ENCODE measurements around the gene KCNF1.

KCNF1 gene

DNA sequence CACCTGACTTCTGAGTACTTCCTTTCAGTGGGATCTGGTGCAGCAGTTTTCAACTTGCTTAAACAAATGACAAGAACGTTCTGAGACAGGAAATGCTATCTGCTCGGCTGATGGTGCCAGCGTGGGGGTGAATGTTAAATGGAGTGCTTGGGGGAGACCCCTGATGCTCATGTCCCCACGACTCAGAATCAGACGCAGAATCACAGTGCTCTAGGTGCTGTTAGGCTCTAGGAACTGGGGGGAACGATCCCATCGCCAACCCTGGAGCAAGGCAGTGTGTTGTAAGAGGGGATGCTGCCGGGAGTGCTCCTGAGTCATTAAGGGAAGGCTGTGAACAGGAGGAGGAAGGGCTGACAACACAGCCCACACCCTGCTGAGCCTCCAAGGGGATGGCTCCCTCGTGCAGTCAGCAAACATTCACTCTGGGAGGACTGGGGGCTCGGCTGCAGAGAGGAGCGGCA is 34.1 kb upstream of the KCNF1 start:
- H3K9me3 ChIP-seq (replicated peaks in 1 of 2; ENCODE audit: control insufficient read depth in 2 of 2, insufficient read depth in 1 of 2, low read depth in 1 of 2, low read length in 2 of 2) = peaks cover 0 to 2% of the 10 kb centered on the region in 2 donors
- H2BK12ac ChIP-seq (ENCODE audit: low read length) = no peak overlapping the region
- H3K14ac ChIP-seq (ENCODE audit: low read length) = peak overlapping the region; percentile 90
- H3K27me3 ChIP-seq (ENCODE audit: control insufficient read depth in 3 of 3, insufficient read depth in 3 of 3, low read depth in 1 of 3, low read length in 3 of 3) = no peaks in the 10 kb centered on the region
- no peak overlapping the region for H3K4me3 ChIP-seq (ENCODE audit: low read length in 2 of 2)
- H3K27ac ChIP-seq (replicated peaks; ENCODE audit: low read length) = no peak overlapping the region
- peak overlapping the region; percentile 76 for H3K18ac ChIP-seq (ENCODE audit: low read length)
- peak overlapping the region; percentile 77 for H3K23ac ChIP-seq (ENCODE audit: low read depth, low read length, poor library complexity)
- H3K79me1 ChIP-seq (ENCODE audit: low read depth, low read length) = no peaks in the 10 kb centered on the region
- H4K91ac ChIP-seq (ENCODE audit: low read depth, low read length, poor library complexity) = no peak overlapping the region
- H2BK15ac ChIP-seq (ENCODE audit: low read length) = peak overlapping the region; percentile 77
- no peak overlapping the region for H2BK120ac ChIP-seq (ENCODE audit: low read depth, low read length)
- peaks cover 0 to 3% of the 10 kb centered on the region in 2 donors for H3K4me1 ChIP-seq (ENCODE audit: control insufficient read depth in 2 of 2, insufficient read depth in 1 of 2, low read depth in 1 of 2, low read length in 2 of 2)
- no CpG with 5 or more reads among the region's 11 CpGs for WGBS, 2 donors (ENCODE audit: extremely low coverage in 2 of 2, insufficient read length in 2 of 2, insufficient replicate concordance in 1 of 2)
- H3K4ac ChIP-seq (ENCODE audit: low read length) = peak overlapping the region; percentile 6
- no peak for DNase-seq (ENCODE audit: low spot score)
- H2BK5ac ChIP-seq (ENCODE audit: low read length) = no peak overlapping the region
- no peaks in the 10 kb centered on the region for H3K36me3 ChIP-seq (replicated peaks in 1 of 2; ENCODE audit: control insufficient read depth in 2 of 2, insufficient read depth in 2 of 2, low read length in 2 of 2)
- no peak overlapping the region for H3K9ac ChIP-seq (ENCODE audit: low read depth, low read length, poor library complexity)
- H4K8ac ChIP-seq (ENCODE audit: low read depth, low read length) = no peak overlapping the region
- H3K4me2 ChIP-seq (ENCODE audit: insufficient read depth, low read length, poor library complexity, severe bottlenecking) = no peak overlapping the region
- peak overlapping the region; percentile 9 for H2AFZ ChIP-seq (ENCODE audit: low read length)
- peak overlapping the region; percentile 73 for H2AK5ac ChIP-seq (ENCODE audit: low read depth, low read length)

DNA sequence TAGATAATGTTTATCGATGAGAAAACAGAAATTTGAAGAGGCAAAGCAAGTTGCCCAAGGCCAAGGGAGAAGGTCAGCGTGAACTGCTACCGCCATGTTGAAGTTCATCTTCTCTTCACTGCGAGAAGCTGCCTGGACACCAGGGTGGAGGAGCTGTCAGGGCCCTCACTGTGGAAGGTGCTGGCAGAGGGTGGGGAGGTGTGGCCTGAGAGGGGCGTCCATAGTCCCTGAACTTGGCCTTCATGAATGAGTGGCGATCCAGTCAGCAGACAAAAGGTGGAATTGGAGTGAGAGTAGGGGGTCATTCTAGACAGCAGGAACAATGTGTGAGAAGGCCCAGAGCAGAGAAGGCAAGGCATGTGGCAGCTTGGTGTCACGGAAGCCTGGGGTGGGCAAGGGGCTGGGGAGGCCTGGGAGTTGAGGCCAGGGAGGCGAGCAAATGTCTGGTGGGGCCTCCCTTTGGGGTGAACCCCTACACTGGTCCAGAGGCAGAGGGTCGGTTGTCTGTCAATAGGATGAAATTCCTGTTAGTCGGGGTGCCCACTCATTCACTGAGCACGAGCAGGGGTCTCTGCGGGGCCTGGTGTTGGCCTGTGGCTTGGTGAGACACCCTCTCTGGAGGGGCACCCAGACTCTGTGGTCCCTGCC is 33.3 kb upstream of the KCNF1 start:
- Histone ChIP-seq H2AFZ (ENCODE audit: low read length) (no peak overlapping the region), H3K4me1 (ENCODE audit: control insufficient read depth in 2 of 2, insufficient read depth in 1 of 2, low read depth in 1 of 2, low read length in 2 of 2) (peaks cover 4 to 7% of the 10 kb centered on the region in 2 donors), H3K27me3 (ENCODE audit: control insufficient read depth in 3 of 3, insufficient read depth in 3 of 3, low read depth in 1 of 3, low read length in 3 of 3) (no peaks in the 10 kb centered on the region), H2BK5ac (ENCODE audit: low read length) (no peak overlapping the region), H2BK120ac (ENCODE audit: low read depth, low read length) (no peak overlapping the region), H3K23ac (ENCODE audit: low read depth, low read length, poor library complexity) (no peak overlapping the region), H3K27ac (replicated peaks; ENCODE audit: low read length) (no peak overlapping the region), H2BK12ac (ENCODE audit: low read length) (no peak overlapping the region), H3K4me2 (ENCODE audit: insufficient read depth, low read length, poor library complexity, severe bottlenecking) (no peak overlapping the region), H3K79me1 (ENCODE audit: low read depth, low read length) (no peaks in the 10 kb centered on the region), H3K14ac (ENCODE audit: low read length) (no peak overlapping the region), H4K8ac (ENCODE audit: low read depth, low read length) (no peak overlapping the region), H2AK5ac (ENCODE audit: low read depth, low read length) (no peak overlapping the region), H2BK15ac (ENCODE audit: low read length) (no peak overlapping the region), H3K4me3 (ENCODE audit: low read length in 2 of 2) (no peak overlapping the region), H3K18ac (ENCODE audit: low read length) (peak overlapping the region; percentile 13), H3K9me3 (replicated peaks in 1 of 2; ENCODE audit: control insufficient read depth in 2 of 2, insufficient read depth in 1 of 2, low read depth in 1 of 2, low read length in 2 of 2) (peaks cover 0 to 2% of the 10 kb centered on the region in 2 donors), H3K36me3 (replicated peaks in 1 of 2; ENCODE audit: control insufficient read depth in 2 of 2, insufficient read depth in 2 of 2, low read length in 2 of 2) (no peaks in the 10 kb centered on the region), H3K4ac (ENCODE audit: low read length) (no peak overlapping the region), H3K9ac (ENCODE audit: low read depth, low read length, poor library complexity) (no peak overlapping the region), H4K91ac (ENCODE audit: low read depth, low read length, poor library complexity) (no peak overlapping the region)
- DNase-seq (ENCODE audit: low spot score) = no peak
- WGBS, 2 donors (ENCODE audit: extremely low coverage in 2 of 2, insufficient read length in 2 of 2, insufficient replicate concordance in 1 of 2) = no CpG with 5 or more reads among the region's 12 CpGs

DNA sequence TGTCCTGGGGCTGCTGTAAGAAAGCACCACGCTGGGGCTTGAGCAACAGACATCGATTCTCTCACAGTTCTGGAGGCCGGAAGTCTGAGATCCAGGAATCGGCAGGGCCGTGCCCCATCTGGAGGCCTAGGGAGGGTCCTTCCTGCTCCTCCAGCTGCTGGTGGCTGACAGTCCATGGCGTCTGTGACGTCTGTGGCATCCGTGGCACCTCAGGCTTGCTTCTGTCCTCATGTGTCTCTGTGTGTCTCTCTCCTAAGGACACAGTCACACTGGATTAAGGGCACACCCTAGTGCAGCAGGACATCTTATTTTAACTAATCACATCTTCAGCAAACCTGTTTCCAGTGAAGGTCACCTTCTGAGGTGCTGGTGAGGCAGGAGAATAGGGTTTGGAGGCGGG is 32.6 kb upstream of the KCNF1 start:
- H2BK120ac ChIP-seq (ENCODE audit: low read depth, low read length) = no peak overlapping the region
- no peak overlapping the region for H3K18ac ChIP-seq (ENCODE audit: low read length)
- H2BK12ac ChIP-seq (ENCODE audit: low read length) = no peak overlapping the region
- no peak overlapping the region for H3K27ac ChIP-seq (replicated peaks; ENCODE audit: low read length)
- H3K14ac ChIP-seq (ENCODE audit: low read length) = no peak overlapping the region
- H4K8ac ChIP-seq (ENCODE audit: low read depth, low read length) = no peak overlapping the region
- H3K4me2 ChIP-seq (ENCODE audit: insufficient read depth, low read length, poor library complexity, severe bottlenecking) = no peak overlapping the region
- no peak overlapping the region for H3K9ac ChIP-seq (ENCODE audit: low read depth, low read length, poor library complexity)
- no peak overlapping the region for H2AK5ac ChIP-seq (ENCODE audit: low read depth, low read length)
- no peaks in the 10 kb centered on the region for H3K36me3 ChIP-seq (replicated peaks in 1 of 2; ENCODE audit: control insufficient read depth in 2 of 2, insufficient read depth in 2 of 2, low read length in 2 of 2)
- no peak overlapping the region for H3K4me3 ChIP-seq (ENCODE audit: low read length in 2 of 2)
- H3K9me3 ChIP-seq (replicated peaks in 1 of 2; ENCODE audit: control insufficient read depth in 2 of 2, insufficient read depth in 1 of 2, low read depth in 1 of 2, low read length in 2 of 2) = peaks cover 0 to 2% of the 10 kb centered on the region in 2 donors
- no CpG with 5 or more reads among the region's 9 CpGs for WGBS, 2 donors (ENCODE audit: extremely low coverage in 2 of 2, insufficient read length in 2 of 2, insufficient replicate concordance in 1 of 2)
- H3K79me1 ChIP-seq (ENCODE audit: low read depth, low read length) = no peaks in the 10 kb centered on the region
- no peaks in the 10 kb centered on the region for H3K27me3 ChIP-seq (ENCODE audit: control insufficient read depth in 3 of 3, insufficient read depth in 3 of 3, low read depth in 1 of 3, low read length in 3 of 3)
- H2BK15ac ChIP-seq (ENCODE audit: low read length) = no peak overlapping the region
- no peak overlapping the region for H4K91ac ChIP-seq (ENCODE audit: low read depth, low read length, poor library complexity)
- no peak overlapping the region for H2AFZ ChIP-seq (ENCODE audit: low read length)
- H3K4ac ChIP-seq (ENCODE audit: low read length) = no peak overlapping the region
- no peak overlapping the region for H2BK5ac ChIP-seq (ENCODE audit: low read length)
- peaks cover 12 to 14% of the 10 kb centered on the region in 2 donors for H3K4me1 ChIP-seq (ENCODE audit: control insufficient read depth in 2 of 2, insufficient read depth in 1 of 2, low read depth in 1 of 2, low read length in 2 of 2)
- DNase-seq (ENCODE audit: low spot score) = no peak
- no peak overlapping the region for H3K23ac ChIP-seq (ENCODE audit: low read depth, low read length, poor library complexity)

DNA sequence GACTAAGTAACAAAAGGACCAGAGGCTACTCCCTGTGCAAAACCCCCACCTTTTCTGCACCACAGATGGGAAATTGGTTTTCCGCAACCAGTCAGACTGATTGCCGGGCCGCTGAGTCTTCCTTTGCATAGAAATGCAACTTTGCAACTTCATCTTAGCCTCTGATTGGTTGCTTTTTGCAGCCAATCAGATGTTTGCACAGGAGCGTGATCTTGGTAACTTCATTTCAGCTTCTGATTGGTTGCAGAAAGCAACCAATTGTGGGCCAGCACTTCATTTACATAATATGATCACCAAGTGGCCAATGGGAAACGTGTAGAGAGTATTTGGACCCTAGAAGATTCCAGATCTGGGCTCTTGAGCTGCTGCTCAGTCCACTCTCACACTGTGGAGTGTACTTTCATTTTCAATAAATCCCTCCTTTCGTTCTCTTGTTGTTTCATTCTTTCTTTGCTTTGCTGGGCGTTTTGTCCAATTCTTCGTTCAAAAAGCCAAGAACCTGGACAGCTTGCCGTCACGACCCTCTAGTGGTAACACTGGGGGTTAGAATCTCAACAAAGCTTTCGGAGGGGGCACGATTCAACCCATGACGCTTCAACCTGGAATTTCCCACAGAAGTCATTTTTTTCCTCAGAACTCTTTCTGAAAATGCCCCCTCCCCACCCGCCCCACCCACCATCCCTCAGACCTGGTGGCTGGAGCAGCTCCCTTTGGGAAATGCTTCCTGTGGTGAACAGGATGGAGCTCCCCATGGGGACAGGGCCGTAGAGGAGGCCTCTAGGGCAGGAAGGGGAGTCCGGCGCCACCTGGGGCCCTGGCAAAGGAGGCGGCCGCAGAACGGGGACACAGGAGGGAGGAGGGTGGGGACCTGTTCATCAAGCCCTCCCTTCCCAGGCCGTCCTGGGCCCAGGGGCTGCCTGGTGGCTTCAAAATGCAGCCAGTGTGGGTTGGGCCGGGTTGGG is 31.8 kb upstream of the KCNF1 start:
- Histone ChIP-seq H3K23ac (ENCODE audit: low read depth, low read length, poor library complexity) (no peak overlapping the region), H2AFZ (ENCODE audit: low read length) (no peak overlapping the region), H3K4me3 (ENCODE audit: low read length in 2 of 2) (no peak overlapping the region), H3K27ac (replicated peaks; ENCODE audit: low read length) (no peak overlapping the region), H4K8ac (ENCODE audit: low read depth, low read length) (no peak overlapping the region), H3K27me3 (ENCODE audit: control insufficient read depth in 3 of 3, insufficient read depth in 3 of 3, low read depth in 1 of 3, low read length in 3 of 3) (no peaks in the 10 kb centered on the region), H2BK15ac (ENCODE audit: low read length) (peak overlapping the region; percentile 19), H2BK12ac (ENCODE audit: low read length) (no peak overlapping the region), H3K4me2 (ENCODE audit: insufficient read depth, low read length, poor library complexity, severe bottlenecking) (no peak overlapping the region), H3K14ac (ENCODE audit: low read length) (no peak overlapping the region), H4K91ac (ENCODE audit: low read depth, low read length, poor library complexity) (no peak overlapping the region), H3K18ac (ENCODE audit: low read length) (peak overlapping the region; percentile 72), H3K79me1 (ENCODE audit: low read depth, low read length) (no peaks in the 10 kb centered on the region), H3K4ac (ENCODE audit: low read length) (no peak overlapping the region), H2AK5ac (ENCODE audit: low read depth, low read length) (peak overlapping the region; percentile 57), H3K36me3 (replicated peaks in 1 of 2; ENCODE audit: control insufficient read depth in 2 of 2, insufficient read depth in 2 of 2, low read length in 2 of 2) (no peaks in the 10 kb centered on the region), H3K9ac (ENCODE audit: low read depth, low read length, poor library complexity) (no peak overlapping the region), H3K4me1 (ENCODE audit: control insufficient read depth in 2 of 2, insufficient read depth in 1 of 2, low read depth in 1 of 2, low read length in 2 of 2) (peaks cover 12 to 20% of the 10 kb centered on the region in 2 donors), H3K9me3 (replicated peaks in 1 of 2; ENCODE audit: control insufficient read depth in 2 of 2, insufficient read depth in 1 of 2, low read depth in 1 of 2, low read length in 2 of 2) (peaks cover 0 to 2% of the 10 kb centered on the region in 2 donors), H2BK5ac (ENCODE audit: low read length) (peak overlapping the region; percentile 47), H2BK120ac (ENCODE audit: low read depth, low read length) (no peak overlapping the region)
- DNase-seq (ENCODE audit: low spot score) = no peak
- no CpG with 5 or more reads among the region's 22 CpGs for WGBS, 2 donors (ENCODE audit: extremely low coverage in 2 of 2, insufficient read length in 2 of 2, insufficient replicate concordance in 1 of 2)
